ENCODE measurements around the gene CTBP1.

Gene CTBP1

GRCh38 chr4:1208970-1209704, 39.8 kb downstream of the CTBP1 start:
- TF ChIP-seq CTCF (conservative IDR thresholded peaks at IDR 0.05; ENCODE audit: low read depth, low read length), result no peak
- no peak overlapping the region for H3K4me3 ChIP-seq (ENCODE audit: low read depth, low read length)
- DNase-seq (ENCODE audit: low read depth), result peak; percentile 65

GRCh38 chr4:1208266-1208961, 40.5 kb downstream of the CTBP1 start:
- H3K4me3 ChIP-seq (ENCODE audit: low read depth, low read length), result no peak overlapping the region
- DNase-seq (ENCODE audit: low read depth), result peak; percentile 27
- no peak for TF ChIP-seq CTCF (conservative IDR thresholded peaks at IDR 0.05; ENCODE audit: low read depth, low read length)

- DNase-seq (ENCODE audit: low read depth), result peak; percentile 88
- TF ChIP-seq CTCF (conservative IDR thresholded peaks at IDR 0.05; ENCODE audit: low read depth, low read length), result no peak
Measured at GRCh38 chr4:1207603-1208265, 41.2 kb downstream of the CTBP1 start.

GRCh38 chr4:1207157-1207470, 41.8 kb downstream of the CTBP1 start:
- no peak for TF ChIP-seq CTCF (conservative IDR thresholded peaks at IDR 0.05; ENCODE audit: low read depth, low read length)
- no peak overlapping the region for H3K4me3 ChIP-seq (ENCODE audit: low read depth, low read length)
- DNase-seq (ENCODE audit: low read depth), result no peak

More at GRCh38 chr4:1207603-1208265, 41.2 kb downstream of the CTBP1 start:
- H3K4me3 ChIP-seq (ENCODE audit: low read depth, low read length), result no peak overlapping the region

GRCh38 chr4:1206299-1207156, 42.4 kb downstream of the CTBP1 start:
- no peak for TF ChIP-seq CTCF (conservative IDR thresholded peaks at IDR 0.05; ENCODE audit: low read depth, low read length)
- H3K4me3 ChIP-seq (ENCODE audit: low read depth, low read length), result no peak overlapping the region
- DNase-seq (ENCODE audit: low read depth), result no peak

- DNase-seq (ENCODE audit: low read depth), result no peak
- TF ChIP-seq CTCF (conservative IDR thresholded peaks at IDR 0.05; ENCODE audit: low read depth, low read length), result no peak
- H3K4me3 ChIP-seq (ENCODE audit: low read depth, low read length), result no peak overlapping the region
Measured at GRCh38 chr4:1205586-1206298, 43.2 kb downstream of the CTBP1 start.
